GM12878 (cell line): ENCODE data around the gene LLCFC1. TPM values are rescaled to one million over a fixed set of nuclear protein-coding genes. Genes with fewer than 3 reads are reported as not detected.
"Not testable (repeated sequence)": the region's sequence is repeated elsewhere in the genome, so short reads cannot be mapped to it uniquely, and the experiment has no call there.

Experiments
- ATAC-seq: fragments of 200-7000 bp; cut with Tn5 transposase; 3 replicates; pipeline ENCODE4 v1.9.1; 2020; ENCODE audit warnings: mild to moderate bottlenecking, moderate library complexity
- BruUV-seq: library from RNA; stranded (reverse); fragments of 400-500 nt; replicated peaks from 2 replicates; lab custom pipeline; 2021; lab: Mats Ljungman, UMichigan
- CTCF ChIA-PET: fragments of 300-600 bp; sonication (Branson Sonifier 250); formaldehyde crosslinking; extraction: SDS; loops from one replicate; lab custom pipeline; 2021; ENCODE audit warnings: inconsistent platforms; lab: Yijun Ruan, JAX
- POLR2A ChIA-PET: fragments of 350-600 bp; formaldehyde crosslinking; extraction: SDS; loops from one replicate; lab custom pipeline; 2021; ENCODE audit warnings: inconsistent platforms; lab: Charles Lee
- RAD21 ChIA-PET: fragments of 300-600 bp; sonication (Branson Sonifier 250); formaldehyde crosslinking; loops from one replicate; lab custom pipeline; 2023; ENCODE audit warnings: antibody characterized with exemption; ENCODE audit not compliant: unreplicated experiment; lab: Charles Lee
- SMC1A ChIA-PET: fragments of 300-600 bp; sonication (Branson Sonifier 250); formaldehyde crosslinking; loops from one replicate; lab custom pipeline; 2023; ENCODE audit not compliant: unreplicated experiment, uncharacterized antibody; lab: Charles Lee
- DNase-seq: peaks from one replicate; pipeline ENCODE4 v3.0.0-alpha.2; 2011; ENCODE audit warnings: low read depth, low spot score
- FAIRE-seq: peaks from 3 replicates; lab custom pipeline; 2011; peaks lifted over from hg19 to GRCh38; lab: Jason Lieb, UNC
- H2AFZ ChIP-seq: 2 replicates; pipeline ENCODE4 v1.6.0; 2011; ENCODE audit warnings: low read depth, low read length, control low read depth; ENCODE audit not compliant: control insufficient read depth
- H3K27ac ChIP-seq: 2 replicates; pipeline ENCODE4 v1.5.1; 2011; ENCODE audit warnings: control low read depth; ENCODE audit not compliant: control insufficient read depth, insufficient read depth
- H3K27me3 ChIP-seq, 2 experiments: replicated peaks in 1 of 2; 2 replicates each; pipeline versions ENCODE4 v1.6.0 to v1.6.1; 2011; ENCODE audit warnings: low read length in 1 of 2; ENCODE audit not compliant: control insufficient read depth in 2 of 2, insufficient read depth in 2 of 2
- H3K36me3 ChIP-seq, 2 experiments: 2 replicates each; pipeline ENCODE4 v1.5.1; 2011; ENCODE audit warnings: low read length in 1 of 2; ENCODE audit not compliant: control insufficient read depth in 2 of 2, insufficient read depth in 2 of 2
- H3K4me1 ChIP-seq: 2 replicates; pipeline ENCODE4 v1.6.1; 2011; ENCODE audit warnings: mild to moderate bottlenecking, low read length, moderate library complexity, mixed read lengths; ENCODE audit not compliant: control insufficient read depth, insufficient read depth
- H3K4me2 ChIP-seq: 2 replicates; pipeline ENCODE4 v1.6.0; 2011; ENCODE audit warnings: control low read depth; ENCODE audit not compliant: control insufficient read depth, insufficient read depth
- H3K4me3 ChIP-seq: fragments of 200-600 bp; sonication (generic); 2 replicates; pipeline ENCODE4 v1.5.1; 2016
- H3K79me2 ChIP-seq: 2 replicates; pipeline ENCODE4 v1.6.0; 2011; ENCODE audit warnings: low read length; ENCODE audit not compliant: control insufficient read depth, insufficient read depth
- H3K9ac ChIP-seq: 2 replicates; pipeline ENCODE4 v1.8.0; 2011; ENCODE audit warnings: low read length, control low read depth, mixed read lengths; ENCODE audit not compliant: control insufficient read depth, insufficient read depth
- H3K9me3 ChIP-seq: replicated peaks from 3 replicates; pipeline ENCODE4 v1.5.1; 2011; ENCODE audit warnings: mild to moderate bottlenecking, low read length; ENCODE audit not compliant: control insufficient read depth, insufficient read depth
- H4K20me1 ChIP-seq: 2 replicates; pipeline ENCODE4 v1.6.0; 2011; ENCODE audit not compliant: control insufficient read depth, insufficient read depth
- CEBPB ChIP-seq, 2 experiments: fragments of 150-350 bp in 1 of 2; IDR thresholded peaks; 2 replicates each; pipeline ENCODE4 v1.6.1; 2012 to 2014; ENCODE audit warnings: low read depth in 2 of 2, low read length in 2 of 2, borderline replicate concordance in 1 of 2, inconsistent platforms in 1 of 2
- ETV6 ChIP-seq, 2 experiments: fragments of 450-650 bp in 1 of 2; IDR thresholded peaks in 1 of 2; conservative IDR thresholded peaks in 1 of 2; 2 replicates each; pipeline ENCODE4 v1.6.1; 2014; ENCODE audit warnings: antibody characterized with exemption in 1 of 2, borderline replicate concordance in 1 of 2, low read depth in 1 of 2, mild to moderate bottlenecking in 1 of 2, moderate library complexity in 1 of 2
- FOS ChIP-seq: IDR thresholded peaks from 3 replicates; pipeline ENCODE4 v1.6.1; 2011; ENCODE audit warnings: borderline replicate concordance; ENCODE audit not compliant: insufficient read length; ENCODE audit errors: extremely low read depth
- FOXM1 ChIP-seq: IDR thresholded peaks from 2 replicates; pipeline ENCODE4 v1.6.1; 2012; ENCODE audit warnings: low read depth, mild to moderate bottlenecking, inconsistent platforms, low read length, moderate library complexity
- NFXL1 ChIP-seq: fragments of 450-650 bp; IDR thresholded peaks from 2 replicates; pipeline ENCODE4 v1.6.1; 2017; ENCODE audit warnings: antibody characterized with exemption, mild to moderate bottlenecking, borderline replicate concordance
- NFYB ChIP-seq: IDR thresholded peaks from 2 replicates; pipeline ENCODE4 v1.6.1; 2011; ENCODE audit warnings: low read depth, mild to moderate bottlenecking, low read length, improper control_type of control experiment, moderate library complexity; ENCODE audit not compliant: insufficient read depth
- RUNX3 ChIP-seq: IDR thresholded peaks from 2 replicates; pipeline ENCODE4 v1.6.1; 2012; ENCODE audit warnings: low read length, inconsistent platforms
- SIX5 ChIP-seq: IDR thresholded peaks from 2 replicates; pipeline ENCODE4 v1.6.1; 2011; ENCODE audit warnings: mild to moderate bottlenecking, low read depth, low read length, moderate library complexity; ENCODE audit not compliant: severe bottlenecking
- SUPT20H ChIP-seq: IDR thresholded peaks from 2 replicates; pipeline ENCODE4 v1.6.1; 2011; ENCODE audit warnings: low read depth, mild to moderate bottlenecking, low read length, moderate library complexity, borderline replicate concordance; ENCODE audit not compliant: control insufficient read depth
- TCF7 ChIP-seq: IDR thresholded peaks from 2 replicates; pipeline ENCODE4 v1.6.1; 2014; ENCODE audit warnings: antibody characterized with exemption, borderline replicate concordance
- WGBS: methylation state at CpG from one replicate; pipeline ENCODE4 v1.1.6; 2016; ENCODE audit warnings: low lambda C conversion rate; ENCODE audit not compliant: insufficient replicate concordance, insufficient coverage; ENCODE audit errors: missing lambda C conversion rate; 5-methylcytosine and 5-hydroxymethylcytosine counted together
- in situ Hi-C: fragments of 300-500 bp; cut with MboI; formaldehyde crosslinking; loops from 9 replicates; pipeline ENCODE4 v1.14.3; 2018; ENCODE audit warnings: mixed read lengths
- intact Hi-C: fragments of 100-400 bp; cut with micrococcal nuclease; formaldehyde crosslinking; loops from one replicate; pipeline ENCODE4 v1.14.2; 2022; ENCODE audit not compliant: unreplicated experiment
- polyA plus RNA-seq, 11 experiments: library from polyadenylated mRNA; depleted of rRNA in 4 of 11; unstranded in 6 of 11; stranded (reverse) in 5 of 11; fragments of >200 nt; fragmentation: Nextera tagmentation in 4 of 11; fragmentation: Illumina TruSeq in 1 of 11; extraction: Ambion mirVana in 4 of 11; extraction: Trizol in 1 of 11; gene quantifications; 1 replicate in 1 of 11; 2 replicates in 10 of 11; pipeline versions ENCODE4 v1.2.1 to v1.2.3, GENCODE V29; 2011 to 2016; ENCODE audit warnings: inconsistent platforms in 2 of 11, missing spikeins in 2 of 11, low read depth in 1 of 11
- total RNA-seq, 4 experiments: library from RNA; depleted of rRNA in 3 of 4; stranded (reverse); fragments of >200 nt in 3 of 4; fragmentation: Illumina TruSeq in 1 of 4; extraction: Trizol in 1 of 4; gene quantifications; 2 replicates each; pipeline versions ENCODE4 v1.2.1 to v1.2.3, GENCODE V29; 2013 to 2021
- TF ChIP-seq, protein P1 (sequence below): fragments of 450-650 bp; IDR thresholded peaks from 2 replicates; pipeline ENCODE4 v1.6.1; 2016; ENCODE audit warnings: mild to moderate bottlenecking
- TF ChIP-seq, protein P2 (sequence below): fragments of 450-650 bp; IDR thresholded peaks from 2 replicates; pipeline ENCODE4 v1.6.1; 2017; ENCODE audit warnings: borderline replicate concordance
- TF ChIP-seq, protein P3 (sequence below): IDR thresholded peaks from 2 replicates; pipeline ENCODE4 v1.6.1; 2011; ENCODE audit warnings: low read depth, low read length, improper control_type of control experiment, borderline replicate concordance

LLCFC1 gene
- total and polyA plus RNA-seq, 10 of the 15 experiments (the other 5 are each of a cell fraction or from before 2014, with no cell fraction given), result not detected

DNA sequence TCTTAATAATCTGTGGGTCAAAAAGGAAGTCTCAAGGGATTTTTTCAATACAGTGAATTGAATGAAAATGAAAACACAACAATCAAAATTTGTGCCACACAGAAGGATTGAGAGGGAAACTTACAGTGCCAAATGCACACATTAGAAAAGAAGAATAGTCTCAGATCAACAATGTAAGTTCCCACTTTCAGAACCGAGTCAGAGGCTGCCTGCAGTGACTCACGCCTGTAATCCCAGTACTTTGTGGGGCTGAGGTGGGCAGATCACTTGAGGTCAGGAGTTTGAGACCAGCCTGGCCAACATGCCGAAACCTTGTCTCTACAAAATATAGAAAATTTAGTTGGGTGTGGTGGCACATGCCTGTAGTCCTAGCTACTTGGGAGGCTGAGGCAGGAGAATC is 35.3 kb downstream of the LLCFC1 start:
- no peaks in the 10 kb centered on the region for H3K27me3 ChIP-seq
- no peaks in the 10 kb centered on the region for H3K79me2 ChIP-seq
- no peaks in the 10 kb centered on the region for H3K4me1 ChIP-seq
- RAD21 ChIA-PET, result no interaction called here
- no peak overlapping the region for H3K27ac ChIP-seq
- in situ Hi-C loops (no loop called here), intact Hi-C loops (no loop called here)
- WGBS, result 17% methylated on average over 3 of the region's 3 CpGs
- BruUV-seq, result no TSS peak
- no peaks in the 10 kb centered on the region for H3K36me3 ChIP-seq
- no peak overlapping the region for H3K4me2 ChIP-seq
- ATAC-seq (peak; percentile 34; the same call in 2 of the 3 replicates), FAIRE-seq (no peak), DNase-seq (no peak)
- H3K4me3 ChIP-seq, result no peak overlapping the region
- CTCF ChIA-PET, result no interaction called here
- H3K9me3 ChIP-seq, result no peaks in the 10 kb centered on the region
- H2AFZ ChIP-seq, result no peak overlapping the region
- no peak overlapping the region for H3K9ac ChIP-seq
- H4K20me1 ChIP-seq, result no peaks in the 10 kb centered on the region
- POLR2A ChIA-PET, result no interaction called here
- no peak for TF ChIP-seq ETV6 (conservative IDR thresholded peaks at IDR 0.05 in 1 of 2, IDR thresholded peaks at IDR 0.05 in 1 of 2; ENCODE audit: borderline replicate concordance in 1 of 2, low read depth in 1 of 2)
- TF ChIP-seq SIX5, result no peak
- TF ChIP-seq, protein P1, sequence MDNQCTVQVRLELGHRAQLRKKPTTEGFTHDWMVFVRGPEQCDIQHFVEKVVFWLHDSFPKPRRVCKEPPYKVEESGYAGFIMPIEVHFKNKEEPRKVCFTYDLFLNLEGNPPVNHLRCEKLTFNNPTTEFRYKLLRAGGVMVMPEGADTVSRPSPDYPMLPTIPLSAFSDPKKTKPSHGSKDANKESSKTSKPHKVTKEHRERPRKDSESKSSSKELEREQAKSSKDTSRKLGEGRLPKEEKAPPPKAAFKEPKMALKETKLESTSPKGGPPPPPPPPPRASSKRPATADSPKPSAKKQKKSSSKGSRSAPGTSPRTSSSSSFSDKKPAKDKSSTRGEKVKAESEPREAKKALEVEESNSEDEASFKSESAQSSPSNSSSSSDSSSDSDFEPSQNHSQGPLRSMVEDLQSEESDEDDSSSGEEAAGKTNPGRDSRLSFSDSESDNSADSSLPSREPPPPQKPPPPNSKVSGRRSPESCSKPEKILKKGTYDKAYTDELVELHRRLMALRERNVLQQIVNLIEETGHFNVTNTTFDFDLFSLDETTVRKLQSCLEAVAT, result no peak
- TF ChIP-seq, protein P2, sequence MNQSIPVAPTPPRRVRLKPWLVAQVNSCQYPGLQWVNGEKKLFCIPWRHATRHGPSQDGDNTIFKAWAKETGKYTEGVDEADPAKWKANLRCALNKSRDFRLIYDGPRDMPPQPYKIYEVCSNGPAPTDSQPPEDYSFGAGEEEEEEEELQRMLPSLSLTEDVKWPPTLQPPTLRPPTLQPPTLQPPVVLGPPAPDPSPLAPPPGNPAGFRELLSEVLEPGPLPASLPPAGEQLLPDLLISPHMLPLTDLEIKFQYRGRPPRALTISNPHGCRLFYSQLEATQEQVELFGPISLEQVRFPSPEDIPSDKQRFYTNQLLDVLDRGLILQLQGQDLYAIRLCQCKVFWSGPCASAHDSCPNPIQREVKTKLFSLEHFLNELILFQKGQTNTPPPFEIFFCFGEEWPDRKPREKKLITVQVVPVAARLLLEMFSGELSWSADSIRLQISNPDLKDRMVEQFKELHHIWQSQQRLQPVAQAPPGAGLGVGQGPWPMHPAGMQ, result no peak
- TF ChIP-seq SUPT20H, result no peak
- no peak for TF ChIP-seq NFXL1
- no peak for TF ChIP-seq TCF7
- TF ChIP-seq, protein P3, sequence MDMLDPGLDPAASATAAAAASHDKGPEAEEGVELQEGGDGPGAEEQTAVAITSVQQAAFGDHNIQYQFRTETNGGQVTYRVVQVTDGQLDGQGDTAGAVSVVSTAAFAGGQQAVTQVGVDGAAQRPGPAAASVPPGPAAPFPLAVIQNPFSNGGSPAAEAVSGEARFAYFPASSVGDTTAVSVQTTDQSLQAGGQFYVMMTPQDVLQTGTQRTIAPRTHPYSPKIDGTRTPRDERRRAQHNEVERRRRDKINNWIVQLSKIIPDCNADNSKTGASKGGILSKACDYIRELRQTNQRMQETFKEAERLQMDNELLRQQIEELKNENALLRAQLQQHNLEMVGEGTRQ, result no peak
- no peak for TF ChIP-seq NFYB
- no peak for TF ChIP-seq FOS
- TF ChIP-seq FOXM1, result no peak
- TF ChIP-seq RUNX3, result no peak
- no peak for TF ChIP-seq CEBPB (IDR thresholded peaks at IDR 0.05; ENCODE audit: borderline replicate concordance in 1 of 2, low read depth in 2 of 2, low read length in 2 of 2)
- SMC1A ChIA-PET, result no interaction called here

DNA sequence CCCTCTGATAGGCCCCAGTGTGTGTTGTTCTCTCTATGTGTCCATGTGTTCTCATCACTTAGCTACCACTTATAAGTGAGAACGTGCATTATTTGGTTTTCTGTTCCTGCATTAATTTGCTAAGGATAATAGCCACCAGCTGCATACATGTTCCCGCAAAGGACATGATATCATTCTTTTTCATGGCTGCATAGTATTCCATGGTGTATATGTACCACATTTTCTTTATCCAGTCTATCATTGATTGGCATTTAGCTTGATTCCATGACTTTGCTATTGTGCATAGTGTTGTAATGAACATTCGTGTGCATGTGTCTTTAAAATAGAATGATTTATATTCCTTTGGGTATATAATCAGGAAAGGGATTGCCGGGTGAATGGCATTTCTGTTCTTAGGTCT is 39.1 kb downstream of the LLCFC1 start:
- ATAC-seq, intact Hi-C loops, H3K4me3 ChIP-seq, H3K9ac ChIP-seq, H3K27ac ChIP-seq, H3K4me1 ChIP-seq, H3K79me2 ChIP-seq, H3K4me2 ChIP-seq, FAIRE-seq, DNase-seq, H3K36me3 ChIP-seq, in situ Hi-C loops, CTCF ChIA-PET, BruUV-seq, POLR2A ChIA-PET, H3K27me3 ChIP-seq, RAD21 ChIA-PET, H4K20me1 ChIP-seq, SMC1A ChIA-PET, H2AFZ ChIP-seq, H3K9me3 ChIP-seq: not testable (repeated sequence)
- 42% methylated on average over 4 of the region's 4 CpGs for WGBS
